MCF 10A (cell line): ENCODE results near the gene CD48. TPM values are rescaled to one million over a fixed set of nuclear protein-coding genes. Genes with fewer than 3 reads are reported as not detected.

Source experiments
- BruUV-seq: library from RNA; stranded (reverse); fragments of 400-500 nt; replicated peaks from 2 replicates; lab custom pipeline; 2021; lab: Mats Ljungman, UMichigan
- CTCF ChIA-PET: fragments of 300-600 bp; sonication (Branson Sonifier 250); formaldehyde crosslinking; extraction: SDS; loops from one replicate; lab custom pipeline; 2021; ENCODE audit warnings: antibody characterized with exemption, inconsistent platforms; lab: Yijun Ruan, JAX
- POLR2A ChIA-PET: fragments of 300-600, 350-650 bp; sonication (Branson Sonifier 250); formaldehyde crosslinking; extraction: SDS; loops from one replicate; lab custom pipeline; 2020; ENCODE audit warnings: antibody characterized with exemption, inconsistent platforms; lab: Yijun Ruan, JAX
- DNase-seq: peaks from one replicate; pipeline ENCODE4 v3.0.0-alpha.2; 2018; ENCODE audit not compliant: unreplicated experiment
- H3K27ac Mint-ChIP-seq: one replicate; pipeline ENCODE4 v1.8.0; 2022; ENCODE audit warnings: mild to moderate bottlenecking, low read depth, mixed read lengths; ENCODE audit not compliant: unreplicated experiment
- H3K27me3 Mint-ChIP-seq: one replicate; pipeline ENCODE4 v1.8.0; 2022; ENCODE audit warnings: mixed read lengths; ENCODE audit not compliant: insufficient read depth, unreplicated experiment
- H3K36me3 Mint-ChIP-seq: one replicate; pipeline ENCODE4 v1.8.0; 2022; ENCODE audit warnings: mild to moderate bottlenecking, moderate library complexity, mixed read lengths; ENCODE audit not compliant: insufficient read depth, unreplicated experiment
- H3K4me1 Mint-ChIP-seq: one replicate; pipeline ENCODE4 v1.8.0; 2022; ENCODE audit warnings: mixed read lengths; ENCODE audit not compliant: insufficient read depth, unreplicated experiment
- H3K4me3 Mint-ChIP-seq: one replicate; pipeline ENCODE4 v1.8.0; 2022; ENCODE audit warnings: mild to moderate bottlenecking, moderate library complexity, mixed read lengths; ENCODE audit not compliant: unreplicated experiment
- H3K9me3 Mint-ChIP-seq: one replicate; pipeline ENCODE4 v1.8.0; 2022; ENCODE audit warnings: mixed read lengths; ENCODE audit not compliant: unreplicated experiment
- intact Hi-C: fragments of 100-400 bp; cut with micrococcal nuclease; formaldehyde crosslinking; loops from 2 replicates; pipeline ENCODE4 v1.14.1; 2022
- total RNA-seq: library from RNA; stranded (reverse); gene quantifications from 2 replicates; pipeline ENCODE4 v1.2.3, GENCODE V29; 2022
- TF ChIP-seq, protein P1 (sequence below): fragments of 200-600 bp; IDR thresholded peaks from one replicate; pipeline ENCODE4 v1.8.0; 2022; ENCODE audit warnings: antibody characterized with exemption, mild to moderate bottlenecking; ENCODE audit not compliant: unreplicated experiment

Gene CD48
- total RNA-seq, 1 experiment from 2014 or later: not detected

DNA sequence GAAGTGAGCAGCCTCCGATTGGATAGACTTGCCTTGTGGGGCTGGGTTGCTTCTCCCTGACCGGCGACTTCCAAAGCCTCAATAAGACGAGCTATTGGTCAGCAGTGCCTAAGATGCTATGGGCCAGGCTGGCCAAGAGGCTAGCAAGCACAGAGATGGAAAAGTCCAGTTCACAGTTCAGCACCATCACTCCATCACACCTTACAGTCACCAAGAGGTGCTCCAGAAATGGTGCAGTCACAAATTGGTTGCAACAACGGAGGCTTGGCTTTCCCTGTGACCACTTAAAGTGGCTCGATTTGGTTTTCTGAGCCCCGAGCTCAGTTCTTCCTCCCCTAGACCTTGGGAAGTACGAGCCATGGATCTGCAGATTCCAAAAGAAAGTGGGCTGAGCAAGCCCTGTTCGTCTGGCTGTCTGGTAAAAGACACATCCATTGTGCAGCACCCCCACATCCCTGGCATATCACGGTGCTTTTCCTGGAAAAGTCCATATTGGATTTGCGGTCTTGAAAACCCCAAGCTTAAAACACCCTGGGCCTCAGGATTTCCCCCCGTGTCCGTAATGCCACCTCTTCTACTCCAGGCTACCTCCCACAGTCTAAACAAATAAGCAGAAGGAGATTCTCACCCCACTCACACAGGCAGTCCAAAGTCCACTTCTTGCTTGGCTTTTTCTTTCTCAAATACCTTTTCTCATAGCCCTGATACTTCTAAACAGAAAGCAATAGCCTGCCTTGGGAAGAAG, 66.1 kb downstream of the CD48 start:
- Mint-ChIP-seq H3K9me3 (no peaks in the 10 kb centered on the region), H3K4me1 (no peaks in the 10 kb centered on the region), H3K27ac (no peak overlapping the region), H3K4me3 (no peak overlapping the region), H3K27me3 (no peaks in the 10 kb centered on the region), H3K36me3 (no peaks in the 10 kb centered on the region)
- intact Hi-C loops: no loop called here
- no peak for DNase-seq
- no TSS peak for BruUV-seq
- TF ChIP-seq, protein P1, sequence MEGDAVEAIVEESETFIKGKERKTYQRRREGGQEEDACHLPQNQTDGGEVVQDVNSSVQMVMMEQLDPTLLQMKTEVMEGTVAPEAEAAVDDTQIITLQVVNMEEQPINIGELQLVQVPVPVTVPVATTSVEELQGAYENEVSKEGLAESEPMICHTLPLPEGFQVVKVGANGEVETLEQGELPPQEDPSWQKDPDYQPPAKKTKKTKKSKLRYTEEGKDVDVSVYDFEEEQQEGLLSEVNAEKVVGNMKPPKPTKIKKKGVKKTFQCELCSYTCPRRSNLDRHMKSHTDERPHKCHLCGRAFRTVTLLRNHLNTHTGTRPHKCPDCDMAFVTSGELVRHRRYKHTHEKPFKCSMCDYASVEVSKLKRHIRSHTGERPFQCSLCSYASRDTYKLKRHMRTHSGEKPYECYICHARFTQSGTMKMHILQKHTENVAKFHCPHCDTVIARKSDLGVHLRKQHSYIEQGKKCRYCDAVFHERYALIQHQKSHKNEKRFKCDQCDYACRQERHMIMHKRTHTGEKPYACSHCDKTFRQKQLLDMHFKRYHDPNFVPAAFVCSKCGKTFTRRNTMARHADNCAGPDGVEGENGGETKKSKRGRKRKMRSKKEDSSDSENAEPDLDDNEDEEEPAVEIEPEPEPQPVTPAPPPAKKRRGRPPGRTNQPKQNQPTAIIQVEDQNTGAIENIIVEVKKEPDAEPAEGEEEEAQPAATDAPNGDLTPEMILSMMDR: no peak
- ChIA-PET POLR2A (no interaction called here), CTCF (interaction anchor here (1.2 kb wide), 1 partner anchor 16 kb away, joined by 3 read pairs; no protein-coding TSS in a partner anchor)

DNA sequence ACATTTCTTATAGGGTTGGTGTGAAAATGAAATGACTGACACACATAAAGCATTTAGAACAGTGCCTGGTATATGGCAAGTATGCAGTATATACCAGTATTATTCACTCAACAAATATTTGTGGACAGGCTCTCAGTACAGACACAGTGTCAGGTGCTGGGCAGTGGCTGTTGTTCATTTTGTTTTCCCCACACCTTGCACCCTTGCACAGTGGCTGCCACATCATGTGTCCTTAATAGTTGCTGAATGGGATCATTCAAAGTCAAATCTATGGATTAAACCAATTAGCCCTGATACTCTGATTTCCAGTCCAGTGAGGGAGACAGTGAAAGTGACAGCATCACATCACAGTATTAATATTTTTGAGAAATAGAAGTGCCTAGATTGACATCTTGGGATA, 67.2 kb downstream of the CD48 start:
- no peaks in the 10 kb centered on the region for H3K27me3 Mint-ChIP-seq
- ChIA-PET CTCF (interaction anchor here (1.2 kb wide), 1 partner anchor 15 kb away, joined by 3 read pairs; no protein-coding TSS in a partner anchor), POLR2A (no interaction called here)
- no peaks in the 10 kb centered on the region for H3K4me1 Mint-ChIP-seq
- TF ChIP-seq, protein P1: no peak
- no peaks in the 10 kb centered on the region for H3K9me3 Mint-ChIP-seq
- no peaks in the 10 kb centered on the region for H3K36me3 Mint-ChIP-seq
- no peak for DNase-seq
- H3K4me3 Mint-ChIP-seq: no peak overlapping the region
- no peak overlapping the region for H3K27ac Mint-ChIP-seq
- no TSS peak for BruUV-seq
- intact Hi-C loops: no loop called here

DNA sequence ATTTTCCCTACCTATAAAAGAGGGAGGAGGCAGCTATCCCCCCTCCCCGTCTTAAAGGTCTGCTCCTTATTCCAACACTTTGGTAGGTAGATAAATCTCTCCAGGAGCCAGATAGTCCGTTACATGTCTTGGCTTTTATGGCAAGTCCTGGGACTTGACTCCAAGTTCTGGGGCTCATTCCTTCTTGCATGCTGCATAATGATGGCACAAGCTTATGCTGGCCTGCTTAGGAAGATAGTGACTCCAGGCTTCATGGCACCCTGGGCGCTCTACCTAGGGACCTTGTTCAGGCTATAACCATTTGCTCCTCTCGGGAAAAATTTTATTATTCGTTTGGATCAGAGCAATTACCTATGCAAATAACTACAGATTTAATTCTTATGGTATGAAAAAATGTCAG, 68.5 kb downstream of the CD48 start:
- ChIA-PET CTCF (interaction anchor here (0.8 kb wide), 1 partner anchor 32 kb away, joined by 3 read pairs; no protein-coding TSS in a partner anchor), POLR2A (no interaction called here)
- Mint-ChIP-seq H3K27me3 (no peaks in the 10 kb centered on the region), H3K27ac (no peak overlapping the region), H3K36me3 (no peaks in the 10 kb centered on the region), H3K4me1 (no peaks in the 10 kb centered on the region), H3K4me3 (no peak overlapping the region), H3K9me3 (no peaks in the 10 kb centered on the region)
- no peak for DNase-seq
- no TSS peak for BruUV-seq
- intact Hi-C loops: no loop called here
- TF ChIP-seq, protein P1: no peak

DNA sequence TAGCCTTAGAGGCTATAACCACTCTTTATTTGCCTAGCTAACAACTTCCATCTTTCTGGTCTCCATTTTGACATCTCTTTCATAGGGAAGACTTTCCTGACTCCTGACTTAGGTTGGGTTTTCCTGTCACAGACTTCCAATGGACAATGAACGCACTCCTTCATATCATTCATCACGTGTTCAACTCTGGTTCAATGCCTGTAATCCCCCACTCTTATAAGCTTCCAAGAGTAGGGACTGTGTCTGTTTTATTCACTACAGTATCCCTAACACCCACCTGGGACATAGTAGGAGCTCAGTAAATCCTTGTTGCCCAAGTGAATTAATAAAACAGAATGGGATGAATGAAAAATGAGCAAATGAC, 69.4 kb downstream of the CD48 start:
- H3K36me3 Mint-ChIP-seq: no peaks in the 10 kb centered on the region
- CTCF ChIA-PET: interaction anchor here (0.7 kb wide), 1 partner anchor 34 kb away, joined by 4 read pairs; no protein-coding TSS in a partner anchor
- TF ChIP-seq, protein P1: no peak
- intact Hi-C loops: no loop called here
- POLR2A ChIA-PET: no interaction called here
- H3K9me3 Mint-ChIP-seq: no peaks in the 10 kb centered on the region
- no peaks in the 10 kb centered on the region for H3K4me1 Mint-ChIP-seq
- no peak for DNase-seq
- H3K27me3 Mint-ChIP-seq: no peaks in the 10 kb centered on the region
- no peak overlapping the region for H3K27ac Mint-ChIP-seq
- BruUV-seq: no TSS peak
- no peak overlapping the region for H3K4me3 Mint-ChIP-seq
